Measurements from ENCODE around the gene CTSE.

CTSE gene

DNA sequence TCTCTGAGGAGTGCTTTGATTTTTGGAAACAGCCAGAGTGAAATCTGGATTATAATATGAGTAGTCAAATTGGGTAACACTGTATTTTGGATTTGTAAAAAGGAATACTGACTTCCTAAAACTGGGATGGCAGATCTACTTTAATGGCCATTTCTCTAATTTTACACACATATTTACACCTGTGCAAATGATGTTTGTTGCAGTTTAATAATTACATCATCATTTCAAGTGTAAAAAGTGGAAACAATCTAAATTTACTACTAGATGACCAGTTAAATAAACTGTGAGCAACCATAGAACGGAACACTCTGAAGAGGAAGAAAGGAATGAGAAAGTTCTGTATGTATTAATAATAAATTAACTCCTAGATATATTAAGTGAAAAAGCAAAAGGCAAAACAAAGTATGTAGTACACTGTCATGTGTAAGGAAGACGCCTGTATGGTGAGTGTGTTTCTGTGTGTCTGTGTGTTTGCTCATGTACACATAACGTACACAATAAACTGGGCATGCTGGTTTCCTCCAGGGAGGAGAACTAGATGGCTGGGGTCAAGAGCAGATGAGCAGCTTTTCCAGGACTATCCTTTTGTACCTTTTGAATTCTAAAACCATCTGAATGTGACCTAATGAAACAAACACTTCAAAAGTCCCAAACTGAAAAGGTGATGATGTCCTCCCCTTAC lies 26.4 kb upstream of the CTSE start:
- WGBS (ENCODE audit: insufficient coverage, insufficient read length) = no CpG with 5 or more reads among the region's 3 CpGs
- no peaks in the 10 kb centered on the region for H3K9me3 ChIP-seq (ENCODE audit: control insufficient read depth, insufficient read depth, low read length)
- H3K27me3 ChIP-seq (ENCODE audit: control insufficient read depth, insufficient read depth, low read length) = no peaks in the 10 kb centered on the region
- H3K4me1 ChIP-seq (ENCODE audit: control insufficient read depth, insufficient read depth, low read length) = no peaks in the 10 kb centered on the region
- no peaks in the 10 kb centered on the region for H3K36me3 ChIP-seq (ENCODE audit: control insufficient read depth, insufficient read depth, low read length)
- DNase-seq (ENCODE audit: low read depth, low spot score) = no peak
- no peak overlapping the region for H3K4me3 ChIP-seq (ENCODE audit: low read length)
- H3K27ac ChIP-seq (ENCODE audit: low read length) = no peak overlapping the region

DNA sequence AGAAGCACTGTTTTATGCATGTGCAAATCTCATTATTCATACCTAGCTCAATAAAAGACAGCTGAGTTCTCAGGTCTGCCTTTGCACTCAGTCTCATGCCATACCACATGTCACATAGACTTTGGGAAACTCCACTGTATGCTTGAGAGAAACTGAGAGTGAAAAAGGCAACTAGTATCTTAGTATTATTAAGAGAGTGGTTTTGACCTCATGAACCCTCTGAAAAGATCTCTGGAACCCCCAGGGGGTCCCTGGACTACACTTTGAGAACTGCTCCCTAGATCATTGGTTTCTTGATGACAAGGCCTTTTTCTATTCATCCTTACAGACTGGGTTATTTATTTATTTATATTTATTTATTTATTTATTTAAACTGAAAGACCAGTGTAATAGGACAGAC lies 25.6 kb upstream of the CTSE start:
- Histone ChIP-seq H3K4me1 (ENCODE audit: control insufficient read depth, insufficient read depth, low read length) (no peaks in the 10 kb centered on the region), H3K27me3 (ENCODE audit: control insufficient read depth, insufficient read depth, low read length) (no peaks in the 10 kb centered on the region), H3K36me3 (ENCODE audit: control insufficient read depth, insufficient read depth, low read length) (no peaks in the 10 kb centered on the region), H3K9me3 (ENCODE audit: control insufficient read depth, insufficient read depth, low read length) (no peaks in the 10 kb centered on the region), H3K27ac (ENCODE audit: low read length) (no peak overlapping the region), H3K4me3 (ENCODE audit: low read length) (no peak overlapping the region)
- DNase-seq (ENCODE audit: low read depth, low spot score) = no peak

DNA sequence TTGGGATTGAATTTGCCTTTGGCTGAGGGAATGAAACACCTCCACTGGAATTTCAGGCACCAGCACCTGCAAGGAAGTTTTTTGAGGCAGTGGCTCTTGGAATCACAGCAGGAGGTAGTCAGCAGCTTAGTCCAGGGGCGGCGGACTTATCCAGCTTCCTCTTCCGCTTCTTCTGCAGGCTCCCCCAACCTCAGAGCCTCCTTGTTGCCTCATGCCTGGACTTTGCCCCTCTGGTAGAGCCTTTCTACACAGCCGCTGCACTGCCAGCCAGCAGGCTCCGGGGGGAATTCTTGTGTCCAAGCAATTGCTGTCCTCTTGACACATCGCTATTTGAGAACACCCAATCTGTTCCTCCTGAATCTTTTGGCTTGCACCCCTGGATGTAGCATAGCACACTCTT lies 24.9 kb upstream of the CTSE start:
- no peaks in the 10 kb centered on the region for H3K9me3 ChIP-seq (ENCODE audit: control insufficient read depth, insufficient read depth, low read length)
- H3K4me1 ChIP-seq (ENCODE audit: control insufficient read depth, insufficient read depth, low read length) = no peaks in the 10 kb centered on the region
- no peak overlapping the region for H3K27ac ChIP-seq (ENCODE audit: low read length)
- WGBS (ENCODE audit: insufficient coverage, insufficient read length) = no CpG with 5 or more reads among the region's 6 CpGs
- no peaks in the 10 kb centered on the region for H3K36me3 ChIP-seq (ENCODE audit: control insufficient read depth, insufficient read depth, low read length)
- no peak for DNase-seq (ENCODE audit: low read depth, low spot score)
- H3K4me3 ChIP-seq (ENCODE audit: low read length) = no peak overlapping the region
- no peaks in the 10 kb centered on the region for H3K27me3 ChIP-seq (ENCODE audit: control insufficient read depth, insufficient read depth, low read length)

DNA sequence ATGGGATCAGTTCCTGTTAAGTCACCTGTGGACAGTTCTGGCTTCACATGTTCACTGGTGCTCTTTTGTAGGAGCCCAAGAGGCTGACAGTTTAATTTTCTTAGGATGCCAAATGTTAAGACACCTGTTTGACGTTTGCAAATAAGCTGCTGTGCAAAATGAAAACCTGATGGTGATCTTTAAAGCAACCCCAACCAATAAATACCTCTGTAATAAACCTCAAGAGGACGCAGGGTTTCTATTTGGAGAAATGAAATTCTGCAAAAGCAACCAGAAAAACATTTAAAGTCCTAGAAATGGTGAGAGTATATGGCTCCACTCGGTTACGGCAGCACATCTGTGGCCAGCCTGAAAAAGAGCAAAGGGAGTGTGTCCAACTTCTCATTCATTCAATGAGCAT lies 23.6 kb upstream of the CTSE start:
- Histone ChIP-seq H3K27ac (ENCODE audit: low read length) (no peak overlapping the region), H3K27me3 (ENCODE audit: control insufficient read depth, insufficient read depth, low read length) (no peaks in the 10 kb centered on the region), H3K9me3 (ENCODE audit: control insufficient read depth, insufficient read depth, low read length) (no peaks in the 10 kb centered on the region), H3K36me3 (ENCODE audit: control insufficient read depth, insufficient read depth, low read length) (no peaks in the 10 kb centered on the region), H3K4me1 (ENCODE audit: control insufficient read depth, insufficient read depth, low read length) (no peaks in the 10 kb centered on the region), H3K4me3 (ENCODE audit: low read length) (no peak overlapping the region)
- WGBS (ENCODE audit: insufficient coverage, insufficient read length) = no CpG with 5 or more reads among the region's 4 CpGs
- DNase-seq (ENCODE audit: low read depth, low spot score) = no peak

DNA sequence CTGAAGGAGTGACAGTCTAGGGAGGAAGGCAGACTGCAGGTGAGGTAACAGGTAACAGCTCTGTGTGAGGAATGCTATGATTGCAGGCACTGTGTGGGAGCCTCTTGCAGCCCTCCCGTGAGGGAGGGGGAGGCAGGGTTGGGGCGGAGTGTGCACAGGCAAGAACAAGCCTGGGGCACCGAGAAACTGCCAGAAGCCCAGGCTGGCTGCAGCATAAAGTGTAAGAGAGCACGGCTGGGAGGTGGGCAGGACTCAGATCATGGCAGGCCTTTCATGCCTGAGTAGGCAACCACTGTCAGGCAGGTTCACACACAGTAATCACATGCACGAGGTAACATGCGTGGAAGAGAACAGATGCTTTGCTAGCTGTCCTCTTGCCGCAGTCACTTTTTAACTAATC lies 17.9 kb upstream of the CTSE start:
- no peak overlapping the region for H3K27ac ChIP-seq (ENCODE audit: low read length)
- no peaks in the 10 kb centered on the region for H3K36me3 ChIP-seq (ENCODE audit: control insufficient read depth, insufficient read depth, low read length)
- no peak overlapping the region for H3K4me3 ChIP-seq (ENCODE audit: low read length)
- no CpG with 5 or more reads among the region's 7 CpGs for WGBS (ENCODE audit: insufficient coverage, insufficient read length)
- H3K27me3 ChIP-seq (ENCODE audit: control insufficient read depth, insufficient read depth, low read length) = no peaks in the 10 kb centered on the region
- DNase-seq (ENCODE audit: low read depth, low spot score) = no peak
- H3K9me3 ChIP-seq (ENCODE audit: control insufficient read depth, insufficient read depth, low read length) = no peaks in the 10 kb centered on the region
- H3K4me1 ChIP-seq (ENCODE audit: control insufficient read depth, insufficient read depth, low read length) = 0 out of 2 replicates have a peak, but pooled peaks cover 2% of the 10 kb centered on the region

DNA sequence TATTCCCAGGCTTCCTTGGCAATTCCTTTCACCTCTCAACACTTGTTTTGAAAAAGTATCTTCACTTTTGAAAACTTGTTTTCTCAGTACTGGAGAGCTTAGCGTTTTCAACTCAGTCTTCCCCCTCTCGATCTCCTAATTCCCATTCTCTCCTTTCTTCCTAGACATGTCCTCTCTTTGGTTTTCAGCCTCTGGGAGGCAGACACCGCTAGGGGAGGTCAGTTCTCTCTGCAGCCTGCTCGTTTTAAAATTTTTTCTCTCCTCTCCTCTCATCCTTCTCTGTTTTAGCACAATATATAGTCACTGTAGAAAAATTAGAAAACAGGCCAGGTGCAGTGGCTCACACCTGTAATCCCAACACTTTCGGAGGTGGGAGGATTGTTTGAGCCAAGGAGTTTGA lies 16.6 kb upstream of the CTSE start:
- no CpG with 5 or more reads among the region's 5 CpGs for WGBS (ENCODE audit: insufficient coverage, insufficient read length)
- Histone ChIP-seq H3K4me3 (ENCODE audit: low read length) (no peak overlapping the region), H3K27ac (ENCODE audit: low read length) (no peak overlapping the region), H3K36me3 (ENCODE audit: control insufficient read depth, insufficient read depth, low read length) (no peaks in the 10 kb centered on the region), H3K4me1 (ENCODE audit: control insufficient read depth, insufficient read depth, low read length) (0 out of 2 replicates have a peak, but pooled peaks cover 2% of the 10 kb centered on the region), H3K27me3 (ENCODE audit: control insufficient read depth, insufficient read depth, low read length) (no peaks in the 10 kb centered on the region), H3K9me3 (ENCODE audit: control insufficient read depth, insufficient read depth, low read length) (no peaks in the 10 kb centered on the region)
- no peak for DNase-seq (ENCODE audit: low read depth, low spot score)

DNA sequence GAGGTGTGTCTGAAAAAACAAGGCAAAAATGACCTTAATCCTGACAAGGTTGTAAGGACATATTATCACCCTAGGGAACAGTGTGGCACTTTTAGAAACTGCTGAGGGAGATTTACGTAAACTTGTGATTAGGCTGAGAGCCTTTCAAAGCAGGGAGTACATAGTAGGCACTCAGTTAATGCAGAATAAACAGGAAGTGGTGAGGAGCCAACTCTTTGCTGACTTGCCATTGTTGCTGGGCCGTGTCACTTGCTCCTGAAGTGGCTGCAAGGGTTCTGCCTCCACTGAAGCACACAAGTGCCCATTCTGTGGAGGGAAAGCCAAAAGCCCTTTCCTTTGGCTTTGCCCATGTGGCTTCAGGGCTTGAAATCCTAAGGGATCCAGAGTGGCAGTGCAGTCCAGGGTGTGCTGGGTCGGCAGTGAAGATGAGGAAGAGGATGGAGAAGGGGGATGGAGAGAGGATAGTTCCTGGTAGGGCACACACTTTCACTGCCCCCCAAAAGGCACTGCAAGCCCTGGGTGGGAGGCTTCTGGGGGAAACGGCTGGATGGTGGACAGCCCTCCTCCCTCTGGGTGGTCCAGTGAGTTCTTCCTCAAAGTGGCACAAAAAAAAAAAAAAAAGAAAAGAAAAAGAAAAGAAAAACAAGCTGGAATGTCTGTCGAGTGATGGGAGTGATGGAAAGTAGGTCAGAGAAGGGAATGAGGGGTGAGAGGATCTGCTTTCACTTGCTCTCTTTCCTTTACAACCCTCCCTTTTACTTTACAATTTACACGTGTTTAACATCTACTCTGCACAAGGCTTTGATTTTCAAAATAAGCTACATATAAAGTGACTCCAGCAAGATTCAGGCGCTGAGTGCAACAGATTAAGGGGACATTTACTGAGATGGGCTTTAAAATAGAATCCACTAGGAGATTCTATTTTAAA lies 15.6 kb upstream of the CTSE start:
- no peak overlapping the region for H3K27ac ChIP-seq (ENCODE audit: low read length)
- H3K9me3 ChIP-seq (ENCODE audit: control insufficient read depth, insufficient read depth, low read length) = no peaks in the 10 kb centered on the region
- WGBS (ENCODE audit: insufficient coverage, insufficient read length) = no CpG with 5 or more reads among the region's 7 CpGs
- H3K4me1 ChIP-seq (ENCODE audit: control insufficient read depth, insufficient read depth, low read length) = 0 out of 2 replicates have a peak, but pooled peaks cover 2% of the 10 kb centered on the region
- DNase-seq (ENCODE audit: low read depth, low spot score) = no peak
- H3K27me3 ChIP-seq (ENCODE audit: control insufficient read depth, insufficient read depth, low read length) = no peaks in the 10 kb centered on the region
- H3K4me3 ChIP-seq (ENCODE audit: low read length) = no peak overlapping the region
- H3K36me3 ChIP-seq (ENCODE audit: control insufficient read depth, insufficient read depth, low read length) = no peaks in the 10 kb centered on the region

DNA sequence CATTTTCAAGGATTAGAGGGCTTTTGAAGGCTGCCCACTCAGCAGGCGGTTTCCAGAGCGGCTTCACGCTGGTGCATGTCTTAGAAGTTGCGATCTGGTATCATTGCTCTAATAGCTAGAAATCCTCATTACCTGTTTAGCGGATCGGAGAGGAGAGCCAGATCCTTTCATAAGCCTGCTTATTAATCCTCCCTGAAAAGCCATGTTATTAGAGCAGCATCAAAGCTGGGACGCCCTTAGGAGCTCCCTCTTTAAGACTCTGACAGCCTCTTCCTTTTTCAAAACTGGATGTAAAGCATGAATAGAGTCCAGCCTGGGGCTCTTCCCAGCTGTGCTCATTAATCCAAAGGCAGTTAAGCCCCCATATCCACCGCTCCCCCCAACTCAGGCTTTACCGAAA lies 13.9 kb upstream of the CTSE start:
- Histone ChIP-seq H3K9me3 (ENCODE audit: control insufficient read depth, insufficient read depth, low read length) (no peaks in the 10 kb centered on the region), H3K4me3 (ENCODE audit: low read length) (no peak overlapping the region), H3K36me3 (ENCODE audit: control insufficient read depth, insufficient read depth, low read length) (no peaks in the 10 kb centered on the region), H3K27me3 (ENCODE audit: control insufficient read depth, insufficient read depth, low read length) (no peaks in the 10 kb centered on the region), H3K27ac (ENCODE audit: low read length) (no peak overlapping the region), H3K4me1 (ENCODE audit: control insufficient read depth, insufficient read depth, low read length) (0 out of 2 replicates have a peak, but pooled peaks cover 2% of the 10 kb centered on the region)
- WGBS (ENCODE audit: insufficient coverage, insufficient read length) = no CpG with 5 or more reads among the region's 9 CpGs
- DNase-seq (ENCODE audit: low read depth, low spot score) = no peak

DNA sequence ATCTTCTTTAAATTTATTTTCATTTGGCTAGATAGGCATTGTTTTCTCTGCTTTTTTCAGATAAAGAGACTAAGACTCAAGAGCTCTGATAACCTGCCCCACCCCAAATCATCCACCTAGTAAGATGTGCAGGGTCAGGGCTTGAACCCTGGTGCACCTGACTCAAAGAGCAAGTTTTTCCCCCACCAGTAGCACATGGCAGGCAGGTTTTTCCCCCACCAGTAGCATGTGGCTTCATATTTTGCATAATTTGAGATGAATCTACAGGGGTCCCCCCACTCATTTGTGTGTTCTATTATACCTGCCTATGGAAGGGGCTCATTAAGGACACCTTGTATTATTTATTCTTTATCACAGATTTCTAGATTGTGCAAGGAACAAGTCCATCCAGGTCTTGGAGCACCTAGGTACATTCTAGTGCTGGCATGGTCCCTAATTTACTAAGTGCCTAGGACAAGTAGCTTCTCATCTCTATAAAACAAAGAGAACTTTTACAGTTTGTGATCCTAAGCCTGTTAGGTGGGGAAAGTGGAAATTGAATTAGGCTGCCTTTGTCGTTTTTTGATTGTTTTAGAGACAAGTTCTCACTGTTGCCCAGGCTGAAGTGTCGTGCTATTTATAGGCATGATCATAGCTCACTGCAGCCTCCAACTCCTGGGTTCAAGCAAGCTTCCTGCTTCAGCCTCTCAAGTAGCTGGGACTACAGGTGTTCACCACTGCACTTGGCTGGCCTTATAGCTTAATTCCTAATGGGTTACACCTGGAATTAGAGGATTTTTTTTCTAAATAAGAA lies 13.2 kb upstream of the CTSE start:
- WGBS (ENCODE audit: insufficient coverage, insufficient read length) = no CpG with 5 or more reads among the region's 2 CpGs
- H3K4me3 ChIP-seq (ENCODE audit: low read length) = no peak overlapping the region
- no peak overlapping the region for H3K27ac ChIP-seq (ENCODE audit: low read length)
- no peaks in the 10 kb centered on the region for H3K36me3 ChIP-seq (ENCODE audit: control insufficient read depth, insufficient read depth, low read length)
- H3K27me3 ChIP-seq (ENCODE audit: control insufficient read depth, insufficient read depth, low read length) = no peaks in the 10 kb centered on the region
- H3K4me1 ChIP-seq (ENCODE audit: control insufficient read depth, insufficient read depth, low read length) = 0 out of 2 replicates have a peak, but pooled peaks cover 2% of the 10 kb centered on the region
- no peaks in the 10 kb centered on the region for H3K9me3 ChIP-seq (ENCODE audit: control insufficient read depth, insufficient read depth, low read length)
- DNase-seq (ENCODE audit: low read depth, low spot score) = no peak

DNA sequence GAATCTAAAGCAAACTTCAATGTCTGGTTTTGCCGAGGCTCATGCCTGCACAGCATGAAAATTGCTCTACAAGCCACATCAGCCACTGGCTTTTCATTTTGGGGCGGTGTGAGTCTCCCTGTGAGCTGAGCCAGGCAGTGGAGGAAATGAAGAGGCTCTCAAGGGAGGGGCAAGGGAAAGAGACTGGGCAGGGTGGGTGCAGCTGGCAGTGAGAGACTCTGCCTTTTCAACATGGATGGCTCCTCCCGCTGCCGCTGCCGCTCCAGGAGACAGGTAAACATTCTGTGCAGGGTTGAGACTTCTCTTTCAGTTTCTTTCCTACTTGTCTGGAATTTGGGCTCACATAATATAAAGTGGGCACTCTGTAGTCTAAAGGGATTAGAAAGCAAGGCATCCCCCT lies 11.3 kb upstream of the CTSE start:
- H3K27ac ChIP-seq (ENCODE audit: low read length) = no peak overlapping the region

More for the DNA sequence above, 11.3 kb upstream of the CTSE start:
- Histone ChIP-seq H3K9me3 (ENCODE audit: control insufficient read depth, insufficient read depth, low read length) (no peaks in the 10 kb centered on the region), H3K4me1 (ENCODE audit: control insufficient read depth, insufficient read depth, low read length) (0 out of 2 replicates have a peak, but pooled peaks cover 3% of the 10 kb centered on the region), H3K4me3 (ENCODE audit: low read length) (no peak overlapping the region), H3K27me3 (ENCODE audit: control insufficient read depth, insufficient read depth, low read length) (no peaks in the 10 kb centered on the region), H3K36me3 (ENCODE audit: control insufficient read depth, insufficient read depth, low read length) (no peaks in the 10 kb centered on the region)
- DNase-seq (ENCODE audit: low read depth, low spot score) = no peak
- WGBS (ENCODE audit: insufficient coverage, insufficient read length) = no CpG with 5 or more reads among the region's 5 CpGs
